HepG2 (cell line): ENCODE measurements around the gene LCN12. TPM values are rescaled to one million over a fixed set of nuclear protein-coding genes. Genes with fewer than 3 reads are reported as not detected.

Source experiments
- ATF7 ChIP-seq, 2 experiments: fragments of 450-650 bp in 1 of 2; sonication (generic) in 1 of 2; formaldehyde crosslinking in 1 of 2; IDR thresholded peaks; 2 replicates each; pipeline versions ENCODE4 v1.4.0 to v1.6.1; 2016 to 2020; ENCODE audit warnings: antibody characterized with exemption in 1 of 2, mild to moderate bottlenecking in 1 of 2, missing genetic modification reagents in 1 of 2
- EZH2 ChIP-seq: conservative IDR thresholded peaks from 2 replicates; pipeline ENCODE4 v1.6.1; 2012; ENCODE audit warnings: mild to moderate bottlenecking, low read depth, low read length, moderate library complexity
- FOXA3 ChIP-seq: IDR thresholded peaks from 2 replicates; pipeline ENCODE4 v1.6.1; 2016; ENCODE audit warnings: missing genetic modification reagents, missing compliant biosample characterization
- ISL2 ChIP-seq: sonication (generic); formaldehyde crosslinking; IDR thresholded peaks from 2 replicates; pipeline ENCODE4 v1.5.0; 2020; ENCODE audit warnings: missing genetic modification reagents
- MIXL1 ChIP-seq: IDR thresholded peaks from 2 replicates; pipeline ENCODE4 v1.6.1; 2016
- MTF2 ChIP-seq: sonication (generic); formaldehyde crosslinking; IDR thresholded peaks from 2 replicates; pipeline ENCODE4 v1.5.0; 2020; ENCODE audit warnings: missing genetic modification reagents, borderline replicate concordance
- MYC ChIP-seq: sonication (generic); formaldehyde crosslinking; IDR thresholded peaks from 2 replicates; pipeline ENCODE4 v1.9.0; 2021; ENCODE audit warnings: missing genetic modification reagents, borderline replicate concordance
- NFIB ChIP-seq: sonication (generic); formaldehyde crosslinking; IDR thresholded peaks from 2 replicates; pipeline ENCODE4 v1.9.0; 2021; ENCODE audit warnings: missing genetic modification reagents, mild to moderate bottlenecking, borderline replicate concordance
- REL ChIP-seq: sonication (generic); formaldehyde crosslinking; conservative IDR thresholded peaks from 2 replicates; pipeline ENCODE4 v1.8.0; 2022; ENCODE audit warnings: mild to moderate bottlenecking, missing genetic modification reagents, moderate library complexity
- SALL2 ChIP-seq: sonication (generic); formaldehyde crosslinking; IDR thresholded peaks from 2 replicates; pipeline ENCODE4 v1.8.1; 2023; ENCODE audit warnings: mild to moderate bottlenecking, missing genetic modification reagents, inconsistent platforms
- SPEN ChIP-seq: sonication (generic); formaldehyde crosslinking; IDR thresholded peaks from 2 replicates; pipeline ENCODE4 v1.5.1; 2020; ENCODE audit warnings: low read depth, mild to moderate bottlenecking, missing genetic modification reagents
- SRSF1 ChIP-seq: fragments of 200-400 bp; formaldehyde crosslinking; optimal IDR thresholded peaks from 2 replicates; pipeline ENCODE3; 2017; ENCODE audit warnings: mild to moderate bottlenecking, low read depth, low read length, moderate library complexity
- TRIM24 ChIP-seq: sonication (generic); formaldehyde crosslinking; IDR thresholded peaks from 2 replicates; pipeline ENCODE4 v1.8.0; 2022; ENCODE audit warnings: mild to moderate bottlenecking, missing genetic modification reagents
- ZNF230 ChIP-seq: sonication (generic); formaldehyde crosslinking; IDR thresholded peaks from 2 replicates; pipeline ENCODE4 v1.4.0; 2020; ENCODE audit warnings: mild to moderate bottlenecking, missing genetic modification reagents
- ZNF232 ChIP-seq: sonication (generic); formaldehyde crosslinking; IDR thresholded peaks from 2 replicates; pipeline ENCODE4 v1.4.0; 2020; ENCODE audit warnings: missing genetic modification reagents, borderline replicate concordance
- ZNF253 ChIP-seq: sonication (generic); formaldehyde crosslinking; IDR thresholded peaks from 2 replicates; pipeline ENCODE4 v1.8.0; 2022; ENCODE audit warnings: mild to moderate bottlenecking, missing genetic modification reagents, borderline replicate concordance
- ZNF557 ChIP-seq: sonication (generic); formaldehyde crosslinking; IDR thresholded peaks from 2 replicates; pipeline ENCODE4 v1.4.0; 2020; ENCODE audit warnings: missing genetic modification reagents
- ZNF563 ChIP-seq: sonication (generic); formaldehyde crosslinking; IDR thresholded peaks from 2 replicates; pipeline ENCODE4 v1.8.0; 2022; ENCODE audit warnings: mild to moderate bottlenecking, moderate library complexity, missing genetic modification reagents
- polyA plus RNA-seq, 8 experiments: library from polyadenylated mRNA; depleted of rRNA in 3 of 8; stranded (reverse) in 7 of 8; unstranded in 1 of 8; fragments of >200 nt; fragmentation: Illumina TruSeq in 4 of 8; extraction: Trizol in 4 of 8; gene quantifications; 2 replicates each; pipeline versions ENCODE4 v1.2.1 to v1.2.3, GENCODE V29; 2011 to 2016; ENCODE audit warnings: low read depth in 4 of 8, missing spikeins in 1 of 8, mixed read lengths in 1 of 8; ENCODE audit not compliant: insufficient read depth in 1 of 8
- total RNA-seq, 5 experiments: library from RNA; depleted of rRNA; stranded (reverse); fragments of >200 nt; fragmentation: Illumina TruSeq; extraction: Trizol; gene quantifications; 2 replicates each; pipeline ENCODE4 v1.2.3, GENCODE V29; 2016; ENCODE audit warnings: low read depth in 1 of 5
- TF ChIP-seq, protein P1 (sequence below): conservative IDR thresholded peaks from 2 replicates; pipeline ENCODE4 v1.6.1; 2018; ENCODE audit warnings: missing genetic modification reagents
- TF ChIP-seq, protein P2 (sequence below): sonication (generic); formaldehyde crosslinking; IDR thresholded peaks from 2 replicates; pipeline ENCODE4 v1.9.0; 2021; ENCODE audit warnings: missing genetic modification reagents, borderline replicate concordance
- TF ChIP-seq, protein P3 (sequence below), 2 experiments: sonication (generic) in 1 of 2; formaldehyde crosslinking in 1 of 2; IDR thresholded peaks; 2 replicates each; pipeline versions ENCODE4 v1.4.0 to v1.6.1; 2018 to 2020; ENCODE audit warnings: missing genetic modification reagents in 2 of 2, borderline replicate concordance in 1 of 2, low read depth in 1 of 2, mild to moderate bottlenecking in 1 of 2, missing biosample characterization in 1 of 2
- TF ChIP-seq, protein P4 (sequence below): sonication (generic); formaldehyde crosslinking; conservative IDR thresholded peaks from 2 replicates; pipeline ENCODE4 v1.8.1; 2023; ENCODE audit warnings: missing genetic modification reagents

Gene LCN12
- total and polyA plus RNA-seq, 2 of the 13 experiments (the other 11 are each of a cell fraction or from before 2014, with no cell fraction given) = 3.4 to 6.9 TPM

DNA sequence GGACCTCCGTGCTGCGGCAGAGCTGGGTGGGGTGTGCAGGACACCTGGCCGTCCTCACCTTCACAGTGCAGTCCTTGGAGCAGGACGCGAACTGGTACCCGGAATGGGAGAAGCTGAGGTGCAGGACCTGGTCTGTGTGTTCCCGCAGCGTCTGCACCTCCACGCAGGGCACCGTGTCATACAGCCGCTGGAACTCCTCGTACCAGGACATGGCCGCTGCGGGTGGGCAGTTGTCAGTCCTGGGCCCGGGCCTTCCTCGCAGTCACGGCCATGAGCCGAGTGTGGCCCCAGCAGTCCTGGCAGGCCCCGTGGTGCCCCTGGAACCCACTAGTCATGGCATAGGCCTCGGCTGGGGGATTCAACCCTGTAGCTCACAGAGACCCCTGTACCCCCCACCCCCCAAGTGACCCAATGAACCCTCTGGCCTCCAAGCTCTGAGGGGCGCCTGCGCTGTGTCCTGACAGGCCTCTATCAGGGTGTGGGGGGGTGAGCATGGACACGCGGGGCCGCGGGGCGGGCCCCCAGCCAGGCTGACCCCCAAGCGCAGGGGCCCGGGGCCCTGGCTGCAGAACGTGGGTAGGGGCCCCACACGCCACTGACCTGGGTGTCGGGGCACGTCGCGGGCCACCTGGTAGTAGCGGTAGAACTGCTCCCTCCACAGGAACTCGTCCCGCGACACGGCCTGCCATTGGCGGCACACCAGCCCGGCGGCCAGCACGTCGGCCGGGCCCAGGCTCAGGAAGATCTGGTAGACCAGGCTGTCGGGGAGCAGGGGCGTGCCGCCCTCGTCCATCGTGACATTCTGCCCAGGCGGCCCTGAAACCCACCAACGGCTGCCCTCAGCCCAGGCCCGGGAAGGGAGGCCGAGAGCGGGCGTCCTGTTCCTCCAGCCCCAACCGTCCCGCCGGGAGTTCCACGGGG is 8.5 kb upstream of the LCN12 start (continued):
- TF ChIP-seq ZNF230 (CRISPR knock-in tag) (peak; percentile 62; the same call in 1 of the 2 replicates), FOXA3 (no peak), REL (CRISPR knock-in tag) (no peak), SRSF1 (no peak), SALL2 (CRISPR knock-in tag) (no peak), ZNF232 (CRISPR knock-in tag) (peak; percentile 57; the same call in 1 of the 2 replicates), ZNF563 (CRISPR knock-in tag) (no peak), ATF7 (IDR thresholded peaks at IDR 0.05) (no peak), ATF7 (CRISPR knock-in tag; IDR thresholded peaks at IDR 0.05) (no peak), SPEN (CRISPR knock-in tag) (no peak), EZH2 (no peak), MYC (CRISPR knock-in tag) (0 out of 2 replicates have a peak, but pooled peaks have one; percentile 24), TRIM24 (CRISPR knock-in tag) (no peak), MIXL1 (CRISPR knock-in tag) (no peak), ZNF557 (CRISPR knock-in tag) (0 out of 2 replicates have a peak, but pooled peaks have one; percentile 54), NFIB (CRISPR knock-in tag) (no peak), MTF2 (CRISPR knock-in tag) (no peak), ZNF253 (CRISPR knock-in tag) (no peak), ISL2 (CRISPR knock-in tag) (no peak)
- TF ChIP-seq, protein P1, sequence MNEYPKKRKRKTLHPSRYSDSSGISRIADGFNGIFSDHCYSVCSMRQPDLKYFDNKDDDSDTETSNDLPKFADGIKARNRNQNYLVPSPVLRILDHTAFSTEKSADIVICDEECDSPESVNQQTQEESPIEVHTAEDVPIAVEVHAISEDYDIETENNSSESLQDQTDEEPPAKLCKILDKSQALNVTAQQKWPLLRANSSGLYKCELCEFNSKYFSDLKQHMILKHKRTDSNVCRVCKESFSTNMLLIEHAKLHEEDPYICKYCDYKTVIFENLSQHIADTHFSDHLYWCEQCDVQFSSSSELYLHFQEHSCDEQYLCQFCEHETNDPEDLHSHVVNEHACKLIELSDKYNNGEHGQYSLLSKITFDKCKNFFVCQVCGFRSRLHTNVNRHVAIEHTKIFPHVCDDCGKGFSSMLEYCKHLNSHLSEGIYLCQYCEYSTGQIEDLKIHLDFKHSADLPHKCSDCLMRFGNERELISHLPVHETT = no peak
- TF ChIP-seq, protein P2, sequence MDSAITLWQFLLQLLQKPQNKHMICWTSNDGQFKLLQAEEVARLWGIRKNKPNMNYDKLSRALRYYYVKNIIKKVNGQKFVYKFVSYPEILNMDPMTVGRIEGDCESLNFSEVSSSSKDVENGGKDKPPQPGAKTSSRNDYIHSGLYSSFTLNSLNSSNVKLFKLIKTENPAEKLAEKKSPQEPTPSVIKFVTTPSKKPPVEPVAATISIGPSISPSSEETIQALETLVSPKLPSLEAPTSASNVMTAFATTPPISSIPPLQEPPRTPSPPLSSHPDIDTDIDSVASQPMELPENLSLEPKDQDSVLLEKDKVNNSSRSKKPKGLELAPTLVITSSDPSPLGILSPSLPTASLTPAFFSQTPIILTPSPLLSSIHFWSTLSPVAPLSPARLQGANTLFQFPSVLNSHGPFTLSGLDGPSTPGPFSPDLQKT (CRISPR knock-in tag) = no peak
- TF ChIP-seq, protein P3, sequence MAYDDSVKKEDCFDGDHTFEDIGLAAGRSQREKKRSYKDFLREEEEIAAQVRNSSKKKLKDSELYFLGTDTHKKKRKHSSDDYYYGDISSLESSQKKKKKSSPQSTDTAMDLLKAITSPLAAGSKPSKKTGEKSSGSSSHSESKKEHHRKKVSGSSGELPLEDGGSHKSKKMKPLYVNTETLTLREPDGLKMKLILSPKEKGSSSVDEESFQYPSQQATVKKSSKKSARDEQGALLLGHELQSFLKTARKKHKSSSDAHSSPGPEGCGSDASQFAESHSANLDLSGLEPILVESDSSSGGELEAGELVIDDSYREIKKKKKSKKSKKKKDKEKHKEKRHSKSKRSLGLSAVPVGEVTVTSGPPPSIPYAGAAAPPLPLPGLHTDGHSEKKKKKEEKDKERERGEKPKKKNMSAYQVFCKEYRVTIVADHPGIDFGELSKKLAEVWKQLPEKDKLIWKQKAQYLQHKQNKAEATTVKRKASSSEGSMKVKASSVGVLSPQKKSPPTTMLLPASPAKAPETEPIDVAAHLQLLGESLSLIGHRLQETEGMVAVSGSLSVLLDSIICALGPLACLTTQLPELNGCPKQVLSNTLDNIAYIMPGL (CRISPR knock-in tag; IDR thresholded peaks at IDR 0.05; ENCODE audit: borderline replicate concordance in 1 of 2, low read depth in 1 of 2) = no peak; a peak in 1 of 4 replicates
- TF ChIP-seq, protein P4, sequence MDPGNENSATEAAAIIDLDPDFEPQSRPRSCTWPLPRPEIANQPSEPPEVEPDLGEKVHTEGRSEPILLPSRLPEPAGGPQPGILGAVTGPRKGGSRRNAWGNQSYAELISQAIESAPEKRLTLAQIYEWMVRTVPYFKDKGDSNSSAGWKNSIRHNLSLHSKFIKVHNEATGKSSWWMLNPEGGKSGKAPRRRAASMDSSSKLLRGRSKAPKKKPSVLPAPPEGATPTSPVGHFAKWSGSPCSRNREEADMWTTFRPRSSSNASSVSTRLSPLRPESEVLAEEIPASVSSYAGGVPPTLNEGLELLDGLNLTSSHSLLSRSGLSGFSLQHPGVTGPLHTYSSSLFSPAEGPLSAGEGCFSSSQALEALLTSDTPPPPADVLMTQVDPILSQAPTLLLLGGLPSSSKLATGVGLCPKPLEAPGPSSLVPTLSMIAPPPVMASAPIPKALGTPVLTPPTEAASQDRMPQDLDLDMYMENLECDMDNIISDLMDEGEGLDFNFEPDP = no peak
